ENCODE measurements around the gene PLA2G6.

GRCh38 chr22:38065539-38065938 is 116.1 kb downstream of the PLA2G6 start:
- no peak for TF ChIP-seq CTCF (IDR thresholded peaks at IDR 0.05)
- no peak for TF ChIP-seq POLR2A (IDR thresholded peaks at IDR 0.05)
- TF ChIP-seq POLR2AphosphoS5 (IDR thresholded peaks at IDR 0.05), result no peak
- no peak for TF ChIP-seq EP300 (IDR thresholded peaks at IDR 0.05; ENCODE audit: low read depth)
